Smooth muscle cell (in vitro differentiated cells): ENCODE results near the gene SLC26A5. TPM values are rescaled to one million over a fixed set of nuclear protein-coding genes. Genes with fewer than 3 reads are reported as not detected.

ENCODE experiments used
- DNase-seq: peaks from one replicate; lab custom pipeline; 2025; ENCODE audit not compliant: unreplicated experiment; lab: John Stamatoyannopoulos, UW
- H2AFZ ChIP-seq: fragments of 200-600 bp; sonication (generic); 2 replicates; pipeline ENCODE4 v1.6.0; 2016; ENCODE audit warnings: antibody characterized with exemption, low read depth, mild to moderate bottlenecking
- H3F3A ChIP-seq: fragments of 200-600 bp; sonication (generic); 2 replicates; pipeline ENCODE4 v1.6.0; 2017; ENCODE audit warnings: antibody characterized with exemption, low read depth
- H3K27ac ChIP-seq: fragments of 200-600 bp; sonication (generic); 2 replicates; pipeline ENCODE4 v1.5.1; 2016; ENCODE audit warnings: low read depth, mild to moderate bottlenecking
- H3K27me3 ChIP-seq: fragments of 200-600 bp; sonication (generic); 2 replicates; pipeline ENCODE4 v1.6.1; 2016; ENCODE audit warnings: low read depth, mild to moderate bottlenecking
- H3K36me3 ChIP-seq: fragments of 200-600 bp; sonication (generic); 2 replicates; pipeline ENCODE4 v1.5.1; 2016; ENCODE audit warnings: low read depth
- H3K4me1 ChIP-seq: fragments of 200-600 bp; sonication (generic); 2 replicates; pipeline ENCODE4 v1.5.1; 2016; ENCODE audit warnings: low read depth
- H3K4me2 ChIP-seq: fragments of 200-600 bp; sonication (generic); 2 replicates; pipeline ENCODE4 v1.6.0; 2016; ENCODE audit warnings: mild to moderate bottlenecking
- H3K4me3 ChIP-seq: fragments of 200-600 bp; sonication (generic); 2 replicates; pipeline ENCODE4 v1.5.1; 2016; ENCODE audit warnings: mild to moderate bottlenecking
- H3K79me2 ChIP-seq: fragments of 200-600 bp; sonication (generic); 2 replicates; pipeline ENCODE4 v1.6.0; 2016; ENCODE audit warnings: low read depth, mild to moderate bottlenecking
- H3K9ac ChIP-seq: fragments of 200-600 bp; sonication (generic); 2 replicates; pipeline ENCODE4 v1.6.0; 2016; ENCODE audit warnings: low read depth
- H3K9me3 ChIP-seq: fragments of 200-600 bp; sonication (generic); replicated peaks from 2 replicates; pipeline ENCODE4 v1.5.1; 2016; ENCODE audit warnings: low read depth
- H4K20me1 ChIP-seq: fragments of 200-600 bp; sonication (generic); 2 replicates; pipeline ENCODE4 v1.6.0; 2016; ENCODE audit warnings: low read depth
- CTCF ChIP-seq: fragments of 200-600 bp; sonication (generic); IDR thresholded peaks from 2 replicates; pipeline ENCODE4 v1.5.1; 2017; ENCODE audit warnings: borderline replicate concordance, mild to moderate bottlenecking, antibody characterized with exemption; ENCODE audit not compliant: insufficient read depth, poor library complexity, severe bottlenecking
- WGBS: methylation state at CpG from one replicate; pipeline ENCODE4 v1.1.7; 2016; ENCODE audit warnings: low lambda C conversion rate; 5-methylcytosine and 5-hydroxymethylcytosine counted together
- polyA plus RNA-seq: library from polyadenylated mRNA; unstranded; fragments of >200 nt; fragmentation: Nextera tagmentation; extraction: Ambion mirVana; gene quantifications from 2 replicates; pipeline ENCODE4 v1.2.1, GENCODE V29; 2016
- total RNA-seq: library from RNA; depleted of rRNA; stranded (reverse); fragments of >200 nt; gene quantifications from 2 replicates; pipeline ENCODE4 v1.2.3, GENCODE V29; 2014

The SLC26A5 gene
- total and polyA plus RNA-seq, 2 experiments from 2014 or later: not detected

- WGBS: 91% methylated on average over 5 of the region's 5 CpGs
- no peaks in the 10 kb centered on the region for H3K36me3 ChIP-seq
Measured at GRCh38 chr7:103382032-103382402, 64.0 kb downstream of the SLC26A5 start.

DNA sequence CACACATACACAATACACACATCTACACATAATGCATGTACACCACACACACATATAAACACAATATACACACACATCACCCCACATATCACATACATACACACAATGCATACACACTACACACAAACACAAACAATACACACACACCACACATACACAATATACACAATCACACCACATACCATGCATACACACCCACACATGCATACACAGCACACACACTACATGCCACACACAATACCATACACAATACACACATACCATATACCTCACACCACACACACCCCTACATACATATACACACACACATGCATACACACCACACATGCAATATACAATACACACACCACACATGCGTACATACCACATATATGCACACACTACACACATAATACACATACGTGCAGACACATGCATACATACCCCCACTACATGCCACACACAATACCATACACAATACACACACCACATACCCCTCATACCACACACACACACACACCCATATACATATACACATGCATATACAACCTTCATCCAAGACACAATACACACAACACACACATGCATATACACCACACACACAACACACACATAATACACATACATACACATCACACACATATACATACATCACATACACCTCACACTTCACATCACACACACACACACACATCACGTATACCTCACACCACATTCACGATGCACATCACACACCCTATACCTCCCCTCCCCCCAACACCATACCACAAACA lies 64.6 kb downstream of the SLC26A5 start:
- Histone ChIP-seq H4K20me1 (no peaks in the 10 kb centered on the region), H3K4me1 (no peaks in the 10 kb centered on the region), H3K36me3 (no peaks in the 10 kb centered on the region), H3K79me2 (no peaks in the 10 kb centered on the region), H3K27ac (no peak overlapping the region), H3F3A (no peaks in the 10 kb centered on the region), H2AFZ (no peak overlapping the region), H3K4me3 (no peak overlapping the region), H3K27me3 (no peaks in the 10 kb centered on the region), H3K9ac (no peak overlapping the region), H3K9me3 (no peaks in the 10 kb centered on the region), H3K4me2 (no peak overlapping the region)
- WGBS: 88% methylated on average over 4 of the region's 4 CpGs
- no peak for TF ChIP-seq CTCF
- DNase-seq: no peak

More at GRCh38 chr7:103382032-103382402, 64.0 kb downstream of the SLC26A5 start:
- no peaks in the 10 kb centered on the region for H3K4me1 ChIP-seq
- no peak overlapping the region for H3K4me3 ChIP-seq
- H3K9ac ChIP-seq: no peak overlapping the region
- H3F3A ChIP-seq: no peaks in the 10 kb centered on the region
- no peak overlapping the region for H3K27ac ChIP-seq
- no peak overlapping the region for H2AFZ ChIP-seq
- H4K20me1 ChIP-seq: no peaks in the 10 kb centered on the region
- no peaks in the 10 kb centered on the region for H3K79me2 ChIP-seq
- no peak overlapping the region for H3K4me2 ChIP-seq
- DNase-seq: no peak
- no peak for TF ChIP-seq CTCF
- H3K9me3 ChIP-seq: no peaks in the 10 kb centered on the region
- H3K27me3 ChIP-seq: no peaks in the 10 kb centered on the region

GRCh38 chr7:103380395-103381191 lies 65.4 kb downstream of the SLC26A5 start:
- TF ChIP-seq CTCF: no peak
- DNase-seq: no peak
- Histone ChIP-seq H3F3A (no peaks in the 10 kb centered on the region), H3K27me3 (no peaks in the 10 kb centered on the region), H3K27ac (no peak overlapping the region), H3K36me3 (no peaks in the 10 kb centered on the region), H3K79me2 (no peaks in the 10 kb centered on the region), H3K4me1 (no peaks in the 10 kb centered on the region), H3K4me2 (no peak overlapping the region), H3K9me3 (no peaks in the 10 kb centered on the region), H2AFZ (no peak overlapping the region), H3K9ac (no peak overlapping the region), H4K20me1 (no peaks in the 10 kb centered on the region), H3K4me3 (no peak overlapping the region)
- 80% methylated on average over 5 of the region's 5 CpGs for WGBS
